Trophoblast cell (in vitro differentiated cells and primary cell): Measurements from ENCODE around the gene CR1.
"Not testable (repeated sequence)": the region's sequence is repeated elsewhere in the genome, so short reads cannot be mapped to it uniquely, and the experiment has no call there.

ENCODE experiments used
- DNase-seq, 2 donors: peaks; one replicate each; pipeline ENCODE4 v3.0.0-alpha.2; 2016
- H2AFZ ChIP-seq: 2 replicates; pipeline ENCODE4 v1.6.1; 2013; ENCODE audit warnings: low read length, moderate library complexity, mild to moderate bottlenecking; ENCODE audit not compliant: insufficient read depth, poor library complexity
- H2AK5ac ChIP-seq: 2 replicates; pipeline ENCODE4 v1.6.1; 2013; ENCODE audit warnings: mild to moderate bottlenecking, low read length
- H2BK120ac ChIP-seq: 2 replicates; pipeline ENCODE4 v1.6.1; 2013; ENCODE audit warnings: low read length, mild to moderate bottlenecking, moderate library complexity; ENCODE audit not compliant: insufficient read depth, poor library complexity
- H2BK12ac ChIP-seq: 2 replicates; pipeline ENCODE4 v1.6.1; 2013; ENCODE audit warnings: mild to moderate bottlenecking, low read length, moderate library complexity
- H2BK5ac ChIP-seq: 2 replicates; pipeline ENCODE4 v1.6.1; 2013; ENCODE audit warnings: low read length, low read depth, moderate library complexity, mild to moderate bottlenecking; ENCODE audit not compliant: poor library complexity
- H3K14ac ChIP-seq: 2 replicates; pipeline ENCODE4 v1.6.1; 2013; ENCODE audit warnings: mild to moderate bottlenecking, low read length
- H3K18ac ChIP-seq: 2 replicates; pipeline ENCODE4 v1.6.1; 2013; ENCODE audit warnings: mild to moderate bottlenecking, low read length
- H3K23ac ChIP-seq: 2 replicates; pipeline ENCODE4 v1.6.1; 2013; ENCODE audit warnings: low read length
- H3K27ac ChIP-seq: 2 replicates; pipeline ENCODE4 v1.5.1; 2013; ENCODE audit warnings: low read depth, mild to moderate bottlenecking, inconsistent platforms, low read length, moderate library complexity
- H3K27me3 ChIP-seq: 2 replicates; pipeline ENCODE4 v1.6.1; 2013; ENCODE audit warnings: inconsistent platforms, mild to moderate bottlenecking, low read length, moderate library complexity; ENCODE audit not compliant: insufficient read depth
- H3K36me3 ChIP-seq, 2 experiments: 1 replicate in 1 of 2; 2 replicates in 1 of 2; pipeline ENCODE4 v1.6.1; 2013; ENCODE audit warnings: low read length in 2 of 2, mild to moderate bottlenecking in 2 of 2, moderate library complexity in 1 of 2; ENCODE audit not compliant: insufficient read depth in 2 of 2, control insufficient read depth in 1 of 2
- H3K4ac ChIP-seq: 2 replicates; pipeline ENCODE4 v1.6.1; 2013; ENCODE audit warnings: low read depth, mild to moderate bottlenecking, low read length, moderate library complexity
- H3K4me1 ChIP-seq, 2 experiments: 1 replicate in 1 of 2; 2 replicates in 1 of 2; pipeline ENCODE4 v1.6.1; 2013; ENCODE audit warnings: low read length in 2 of 2, mild to moderate bottlenecking in 2 of 2, moderate library complexity in 1 of 2; ENCODE audit not compliant: insufficient read depth in 2 of 2, control insufficient read depth in 1 of 2
- H3K4me2 ChIP-seq: 2 replicates; pipeline ENCODE4 v1.6.1; 2013; ENCODE audit warnings: inconsistent platforms, mild to moderate bottlenecking, low read length, moderate library complexity
- H3K4me3 ChIP-seq: 2 replicates; pipeline ENCODE4 v1.5.1; 2013; ENCODE audit warnings: mild to moderate bottlenecking, low read depth, low read length, inconsistent platforms
- H3K79me1 ChIP-seq: one replicate; pipeline ENCODE4 v1.6.1; 2013; ENCODE audit warnings: low read length
- H3K79me2 ChIP-seq: 2 replicates; pipeline ENCODE4 v1.6.1; 2013; ENCODE audit warnings: low read length, mild to moderate bottlenecking; ENCODE audit not compliant: control insufficient read depth, insufficient read depth, poor library complexity
- H3K9ac ChIP-seq: 2 replicates; pipeline ENCODE4 v1.6.1; 2013; ENCODE audit warnings: mild to moderate bottlenecking, low read length
- H3K9me3 ChIP-seq: 2 replicates; pipeline ENCODE4 v1.6.1; 2013; ENCODE audit warnings: low read depth, mild to moderate bottlenecking, control low read depth, inconsistent platforms, low read length; ENCODE audit not compliant: insufficient read depth
- H4K12ac ChIP-seq: 2 replicates; pipeline ENCODE4 v1.6.1; 2013; ENCODE audit warnings: low read depth, mild to moderate bottlenecking, low read length, moderate library complexity
- H4K8ac ChIP-seq: 2 replicates; pipeline ENCODE4 v1.6.1; 2013; ENCODE audit warnings: low read depth, mild to moderate bottlenecking, low read length, moderate library complexity
- H4K91ac ChIP-seq: one replicate; pipeline ENCODE4 v1.6.1; 2013; ENCODE audit warnings: low read depth, mild to moderate bottlenecking, low read length, moderate library complexity
- WGBS: extraction: QIAGEN DNeasy Blood & Tissue Kit; methylation state at CpG from one replicate; pipeline ENCODE4 v1.1.7; 2013; ENCODE audit warnings: missing lambda C conversion rate; ENCODE audit not compliant: insufficient read length, insufficient coverage; ENCODE audit errors: extremely low coverage; 5-methylcytosine and 5-hydroxymethylcytosine counted together

Gene CR1

DNA sequence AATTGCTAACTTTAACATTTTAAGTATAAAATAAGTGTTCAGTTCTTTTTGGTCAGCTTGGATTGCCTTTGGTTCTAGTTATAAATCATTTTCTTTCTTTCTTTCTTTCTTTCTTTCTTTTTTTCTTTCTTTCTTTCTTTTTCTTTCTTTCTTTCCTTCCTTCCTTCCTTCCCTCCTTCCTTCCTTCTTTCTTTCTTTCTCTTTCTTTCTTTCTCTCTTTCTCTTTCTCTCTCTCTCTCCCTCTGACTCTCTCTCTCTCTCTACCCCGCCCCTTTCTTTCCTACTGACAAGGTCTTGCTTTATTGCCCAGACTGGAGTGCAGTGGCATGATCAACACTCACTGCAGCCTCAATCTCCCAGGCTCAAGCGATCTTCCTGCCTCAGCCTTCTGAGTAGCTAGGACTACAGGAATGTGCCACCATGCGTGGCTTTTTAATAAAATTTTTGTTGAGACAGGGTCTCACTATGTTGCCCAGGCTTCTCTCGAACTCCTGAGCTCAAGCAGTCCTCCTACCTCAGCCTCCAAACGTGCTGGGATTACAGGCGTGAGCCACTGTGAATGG is 187.0 kb downstream of the CR1 start:
- H2BK5ac ChIP-seq, H3K79me1 ChIP-seq, H3K9me3 ChIP-seq, H3K79me2 ChIP-seq, H2BK120ac ChIP-seq, H2AFZ ChIP-seq, H3K4ac ChIP-seq, H2AK5ac ChIP-seq, H3K14ac ChIP-seq, H3K4me1 ChIP-seq, DNase-seq, H3K4me2 ChIP-seq, H3K27me3 ChIP-seq, H4K8ac ChIP-seq, H4K91ac ChIP-seq, H3K36me3 ChIP-seq, H4K12ac ChIP-seq, H3K4me3 ChIP-seq, H3K18ac ChIP-seq, H2BK12ac ChIP-seq, H3K27ac ChIP-seq, H3K23ac ChIP-seq, H3K9ac ChIP-seq: not testable (repeated sequence)
- no CpG with 5 or more reads among the region's 6 CpGs for WGBS

DNA sequence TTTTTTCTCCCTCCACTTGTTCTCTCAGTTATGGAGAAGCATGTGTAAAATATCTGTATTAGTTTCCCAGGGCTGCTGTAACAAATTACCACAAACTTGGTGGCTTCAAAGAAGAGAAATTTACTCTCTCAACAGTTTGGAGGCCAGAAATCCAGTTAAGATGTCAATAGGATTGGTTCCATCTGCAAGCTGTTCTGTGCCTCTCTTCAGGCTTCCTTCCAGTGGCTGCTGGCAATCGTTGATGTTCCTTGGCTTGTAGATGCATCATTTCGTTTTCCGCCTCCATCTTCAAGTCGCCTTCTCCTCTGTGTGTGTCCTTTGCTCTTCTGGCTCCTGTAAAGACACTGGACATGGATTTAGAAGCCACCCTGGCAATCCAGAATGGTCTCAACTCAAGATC is 194.6 kb downstream of the CR1 start:
- H3K14ac ChIP-seq, H3K4ac ChIP-seq, H4K91ac ChIP-seq, H3K79me2 ChIP-seq, H2AFZ ChIP-seq, H3K4me2 ChIP-seq, H3K27ac ChIP-seq, H2BK12ac ChIP-seq, H2BK5ac ChIP-seq, H2AK5ac ChIP-seq, H3K4me1 ChIP-seq, H2BK120ac ChIP-seq, H3K27me3 ChIP-seq, DNase-seq, H3K18ac ChIP-seq, H3K4me3 ChIP-seq, H4K8ac ChIP-seq, H3K9ac ChIP-seq, H4K12ac ChIP-seq, H3K23ac ChIP-seq, H3K9me3 ChIP-seq, H3K36me3 ChIP-seq, H3K79me1 ChIP-seq: not testable (repeated sequence)
- WGBS = no CpG with 5 or more reads among the region's 4 CpGs

DNA sequence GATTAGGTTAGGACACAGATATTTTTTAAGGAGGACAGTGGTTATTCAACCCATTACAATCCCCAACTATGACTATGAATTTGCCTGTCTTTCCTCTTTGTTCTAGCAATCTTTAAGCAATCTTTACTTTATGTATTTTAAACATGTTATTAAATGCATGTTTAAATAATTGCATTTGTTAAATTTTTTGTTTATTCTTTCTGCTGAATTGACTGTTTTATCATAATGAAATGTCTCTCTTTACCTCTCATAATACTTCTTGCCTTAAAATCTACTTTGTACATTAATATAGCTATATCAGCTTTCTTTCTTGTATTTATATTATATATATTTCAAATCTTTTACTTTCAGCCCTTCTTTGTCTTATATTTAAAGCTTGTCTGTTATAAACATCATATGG is 195.1 kb downstream of the CR1 start:
- Histone ChIP-seq H2BK5ac (no peak overlapping the region), H3K79me2 (no peaks in the 10 kb centered on the region), H3K9me3 (no peaks in the 10 kb centered on the region), H3K18ac (no peak overlapping the region), H3K79me1 (no peaks in the 10 kb centered on the region), H3K23ac (no peak overlapping the region), H2AFZ (no peak overlapping the region), H4K8ac (no peak overlapping the region), H3K27me3 (no peaks in the 10 kb centered on the region), H4K91ac (no peak overlapping the region), H4K12ac (no peak overlapping the region), H3K4me3 (no peak overlapping the region), H3K4me1 (no peaks in the 10 kb centered on the region), H3K36me3 (no peaks in the 10 kb centered on the region), H3K27ac (no peak overlapping the region), H2BK120ac (no peak overlapping the region), H2BK12ac (no peak overlapping the region), H3K9ac (no peak overlapping the region), H3K4me2 (no peak overlapping the region), H2AK5ac (no peak overlapping the region), H3K14ac (no peak overlapping the region), H3K4ac (no peak overlapping the region)
- no peak for DNase-seq
